Panc1 (cell line): ENCODE data around the gene STOM.

Source experiments
- CTCF ChIP-seq: fragments of 450-650 bp; IDR thresholded peaks from 2 replicates; pipeline ENCODE4 v1.5.1; 2017; ENCODE audit warnings: mild to moderate bottlenecking
- POLR2AphosphoS5 ChIP-seq: IDR thresholded peaks from 2 replicates; pipeline ENCODE4 v1.6.1; 2012; ENCODE audit warnings: mild to moderate bottlenecking, low read depth, low read length, moderate library complexity
- REST ChIP-seq, 2 experiments: IDR thresholded peaks; 2 replicates each; pipeline ENCODE4 v1.6.1; 2011 to 2012; ENCODE audit warnings: low read depth in 2 of 2, control low read depth in 1 of 2, low read length in 1 of 2, mild to moderate bottlenecking in 1 of 2, moderate library complexity in 1 of 2; ENCODE audit not compliant: insufficient read depth in 1 of 2
- TCF7L2 ChIP-seq: IDR thresholded peaks from 2 replicates; pipeline ENCODE4 v1.6.1; 2011; ENCODE audit warnings: mild to moderate bottlenecking, low read depth, low read length, inconsistent platforms

GRCh38 chr9:121404906-121405305, 34.9 kb upstream of the STOM start:
- TF ChIP-seq CTCF (no peak), TCF7L2 (no peak), POLR2AphosphoS5 (no peak), REST (IDR thresholded peaks at IDR 0.05; ENCODE audit: insufficient read depth in 1 of 2, low read depth in 2 of 2, low read length in 1 of 2) (no peak)
